ENCODE results near the gene PDSS2.

DNA sequence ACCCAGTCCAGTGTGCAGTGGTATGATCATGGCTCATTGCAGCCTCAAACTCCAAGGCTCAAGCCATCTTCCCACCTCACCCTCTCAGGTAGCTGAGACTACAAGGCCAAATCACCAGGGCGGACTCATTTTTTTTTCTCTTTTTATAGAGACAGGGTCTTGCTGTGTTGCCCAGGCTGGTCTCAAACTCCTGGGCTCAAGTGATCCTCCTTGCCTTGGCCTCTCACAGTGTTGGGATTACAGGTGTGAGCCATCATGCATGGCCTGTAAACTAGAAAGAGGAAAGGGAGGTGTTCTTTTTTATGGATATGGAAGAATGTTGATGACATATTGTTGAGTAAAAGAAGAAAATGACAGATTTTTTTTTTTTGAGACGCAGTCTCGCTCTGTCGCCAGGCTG, 339.0 kb downstream of the PDSS2 start:
- TF ChIP-seq, protein P1, sequence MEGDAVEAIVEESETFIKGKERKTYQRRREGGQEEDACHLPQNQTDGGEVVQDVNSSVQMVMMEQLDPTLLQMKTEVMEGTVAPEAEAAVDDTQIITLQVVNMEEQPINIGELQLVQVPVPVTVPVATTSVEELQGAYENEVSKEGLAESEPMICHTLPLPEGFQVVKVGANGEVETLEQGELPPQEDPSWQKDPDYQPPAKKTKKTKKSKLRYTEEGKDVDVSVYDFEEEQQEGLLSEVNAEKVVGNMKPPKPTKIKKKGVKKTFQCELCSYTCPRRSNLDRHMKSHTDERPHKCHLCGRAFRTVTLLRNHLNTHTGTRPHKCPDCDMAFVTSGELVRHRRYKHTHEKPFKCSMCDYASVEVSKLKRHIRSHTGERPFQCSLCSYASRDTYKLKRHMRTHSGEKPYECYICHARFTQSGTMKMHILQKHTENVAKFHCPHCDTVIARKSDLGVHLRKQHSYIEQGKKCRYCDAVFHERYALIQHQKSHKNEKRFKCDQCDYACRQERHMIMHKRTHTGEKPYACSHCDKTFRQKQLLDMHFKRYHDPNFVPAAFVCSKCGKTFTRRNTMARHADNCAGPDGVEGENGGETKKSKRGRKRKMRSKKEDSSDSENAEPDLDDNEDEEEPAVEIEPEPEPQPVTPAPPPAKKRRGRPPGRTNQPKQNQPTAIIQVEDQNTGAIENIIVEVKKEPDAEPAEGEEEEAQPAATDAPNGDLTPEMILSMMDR (IDR thresholded peaks at IDR 0.05; ENCODE audit: low read length), result no peak
- no peak for TF ChIP-seq EZH2 (IDR thresholded peaks at IDR 0.05; ENCODE audit: borderline replicate concordance, low read length)

Measured in OCI-LY1 (cell line).